Liver (tissue), 9 donors: ENCODE results near the gene CERS4. TPM values are rescaled to one million over a fixed set of nuclear protein-coding genes. Genes with fewer than 3 reads are reported as not detected.
"Not testable (repeated sequence)": the region's sequence is repeated elsewhere in the genome, so short reads cannot be mapped to it uniquely, and the experiment has no call there.

Experiments
- DNase-seq: peaks from one replicate; pipeline ENCODE4 v3.0.0-alpha.2; 2017; ENCODE audit warnings: low spot score
- H3K27ac ChIP-seq, 2 donors: one replicate each; pipeline ENCODE4 v1.7.0; 2013; ENCODE audit warnings: inconsistent platforms in 2 of 2, low read length in 2 of 2, control low read depth in 1 of 2, low read depth in 1 of 2, mild to moderate bottlenecking in 1 of 2
- H3K27me3 ChIP-seq, 4 donors: one replicate each; pipeline versions ENCODE4 v1.6.1 to v1.7.0; 2013; ENCODE audit warnings: low read length in 3 of 4, inconsistent platforms in 1 of 4, mild to moderate bottlenecking in 1 of 4, moderate library complexity in 1 of 4; ENCODE audit not compliant: control insufficient read depth in 4 of 4, insufficient read depth in 4 of 4
- H3K36me3 ChIP-seq, 4 donors: one replicate each; pipeline versions ENCODE4 v1.6.1 to v1.7.0; 2013; ENCODE audit warnings: low read length in 3 of 4, mild to moderate bottlenecking in 3 of 4, low read depth in 1 of 4, moderate library complexity in 1 of 4; ENCODE audit not compliant: control insufficient read depth in 4 of 4, insufficient read depth in 3 of 4
- H3K4me1 ChIP-seq, 4 donors: one replicate each; pipeline versions ENCODE4 v1.6.1 to v1.7.0; 2013; ENCODE audit warnings: low read length in 3 of 4, mild to moderate bottlenecking in 3 of 4, moderate library complexity in 1 of 4; ENCODE audit not compliant: control insufficient read depth in 4 of 4, insufficient read depth in 4 of 4
- H3K4me3 ChIP-seq, 3 donors: one replicate each; pipeline versions ENCODE4 v1.6.1 to v1.7.0; 2013; ENCODE audit warnings: low read length in 3 of 3, control low read depth in 1 of 3, low read depth in 1 of 3, mild to moderate bottlenecking in 1 of 3
- H3K9ac ChIP-seq, 2 donors: one replicate each; pipeline ENCODE4 v1.7.0; 2013; ENCODE audit warnings: low read length in 2 of 2, mild to moderate bottlenecking in 2 of 2, moderate library complexity in 2 of 2, control low read depth in 1 of 2, low read depth in 1 of 2
- H3K9me3 ChIP-seq, 4 donors: one replicate each; pipeline versions ENCODE4 v1.6.1 to v1.7.0; 2013; ENCODE audit warnings: low read length in 3 of 4; ENCODE audit not compliant: control insufficient read depth in 4 of 4
- CTCF ChIP-seq: fragments of 150-350 bp; IDR thresholded peaks from 2 replicates; pipeline ENCODE4 v1.5.1; 2017; ENCODE audit warnings: improper control_type of control experiment, low read depth, low read length; ENCODE audit not compliant: missing input control
- EGR1 ChIP-seq, 2 donors: IDR thresholded peaks; 2 replicates each; pipeline ENCODE4 v1.6.1; 2016 to 2018; ENCODE audit warnings: antibody characterized with exemption in 2 of 2, low read depth in 2 of 2
- FOXA1 ChIP-seq: IDR thresholded peaks from 2 replicates; pipeline ENCODE4 v1.6.1; 2016; ENCODE audit warnings: antibody characterized with exemption
- GABPA ChIP-seq, 2 donors: IDR thresholded peaks in 1 of 2; conservative IDR thresholded peaks in 1 of 2; 2 replicates each; pipeline ENCODE4 v1.6.1; 2016; ENCODE audit warnings: antibody characterized with exemption in 2 of 2, mild to moderate bottlenecking in 1 of 2, moderate library complexity in 1 of 2
- HNF4A ChIP-seq, 2 donors: conservative IDR thresholded peaks; 2 replicates each; pipeline ENCODE4 v1.6.1; 2016; ENCODE audit warnings: antibody characterized with exemption in 2 of 2, mild to moderate bottlenecking in 2 of 2
- HNF4G ChIP-seq: IDR thresholded peaks from 2 replicates; pipeline ENCODE4 v1.6.1; 2016; ENCODE audit warnings: antibody characterized with exemption
- JUND ChIP-seq, 2 donors: IDR thresholded peaks; 2 replicates each; pipeline ENCODE4 v1.6.1; 2016; ENCODE audit warnings: antibody characterized with exemption in 2 of 2
- RAD21 ChIP-seq, 2 donors: IDR thresholded peaks; 2 replicates each; pipeline ENCODE4 v1.6.1; 2016; ENCODE audit warnings: antibody characterized with exemption in 2 of 2, mild to moderate bottlenecking in 2 of 2
- RXRA ChIP-seq, 2 donors: IDR thresholded peaks; 2 replicates each; pipeline ENCODE4 v1.6.1; 2017 to 2018; ENCODE audit warnings: antibody characterized with exemption in 2 of 2, mild to moderate bottlenecking in 1 of 2
- SP1 ChIP-seq: IDR thresholded peaks from 2 replicates; pipeline ENCODE4 v1.6.1; 2018; ENCODE audit warnings: antibody characterized with exemption, mild to moderate bottlenecking
- TAF1 ChIP-seq: conservative IDR thresholded peaks from 2 replicates; pipeline ENCODE4 v1.6.1; 2016; ENCODE audit warnings: antibody characterized with exemption, mild to moderate bottlenecking
- YY1 ChIP-seq: IDR thresholded peaks from 2 replicates; pipeline ENCODE4 v1.6.1; 2016; ENCODE audit warnings: antibody characterized with exemption, mild to moderate bottlenecking
- WGBS: extraction: QIAGEN DNeasy Blood & Tissue Kit; methylation state at CpG from one replicate; pipeline ENCODE4 v1.1.7; 2013; 5-methylcytosine and 5-hydroxymethylcytosine counted together
- polyA plus RNA-seq, 2 donors: library from polyadenylated mRNA; stranded (reverse) in 1 of 2; unstranded in 1 of 2; fragments of 200-250 nt in 1 of 2; fragments of >200 nt in 1 of 2; fragmentation: Nextera tagmentation in 1 of 2; extraction: Ambion mirVana in 1 of 2; gene quantifications; one replicate each; pipeline versions ENCODE4 v1.2.1 to v1.2.3, GENCODE V29; 2013 to 2015
- total RNA-seq, 2 donors: library from RNA; depleted of rRNA; stranded (reverse); fragments of >200 nt; gene quantifications; one replicate each; pipeline ENCODE4 v1.2.3, GENCODE V29; 2014
- TF ChIP-seq, protein P1 (sequence below): IDR thresholded peaks from 2 replicates; pipeline ENCODE4 v1.6.1; 2016; ENCODE audit warnings: antibody characterized with exemption
- TF ChIP-seq, protein P2 (sequence below): IDR thresholded peaks from 2 replicates; pipeline ENCODE4 v1.6.1; 2016; ENCODE audit warnings: antibody characterized with exemption, mild to moderate bottlenecking
- TF ChIP-seq, protein P3 (sequence below): IDR thresholded peaks from 2 replicates; pipeline ENCODE4 v1.6.1; 2016; ENCODE audit warnings: antibody characterized with exemption
- TF ChIP-seq, protein P4 (sequence below): IDR thresholded peaks from 2 replicates; pipeline ENCODE4 v1.6.1; 2016; ENCODE audit warnings: antibody characterized with exemption
- donor health status: healthy.
- donor health status: healthy.
- donor health status: healthy.
- donor health status: healthy.
- donor health status: healthy.

CERS4 gene
- total and polyA plus RNA-seq, 4 donors, result 42.7 to 65.1 (median 56.4) TPM

GRCh38 chr19:8215783-8216182 is 6.6 kb downstream of the CERS4 start:
- no peak overlapping the region for H3K27ac ChIP-seq
- TF ChIP-seq GABPA (IDR thresholded peaks at IDR 0.05 in 1 of 2, conservative IDR thresholded peaks at IDR 0.05 in 1 of 2) (no peak), FOXA1 (no peak), RXRA (IDR thresholded peaks at IDR 0.05) (no peak), SP1 (no peak), CTCF (no peak), EGR1 (IDR thresholded peaks at IDR 0.05; ENCODE audit: low read depth in 2 of 2) (no peak), HNF4A (conservative IDR thresholded peaks at IDR 0.05) (no peak), TAF1 (no peak), YY1 (no peak), HNF4G (no peak), JUND (IDR thresholded peaks at IDR 0.05) (no peak)
- TF ChIP-seq, protein P1, sequence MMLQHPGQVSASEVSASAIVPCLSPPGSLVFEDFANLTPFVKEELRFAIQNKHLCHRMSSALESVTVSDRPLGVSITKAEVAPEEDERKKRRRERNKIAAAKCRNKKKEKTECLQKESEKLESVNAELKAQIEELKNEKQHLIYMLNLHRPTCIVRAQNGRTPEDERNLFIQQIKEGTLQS, result no peak
- TF ChIP-seq, protein P2, sequence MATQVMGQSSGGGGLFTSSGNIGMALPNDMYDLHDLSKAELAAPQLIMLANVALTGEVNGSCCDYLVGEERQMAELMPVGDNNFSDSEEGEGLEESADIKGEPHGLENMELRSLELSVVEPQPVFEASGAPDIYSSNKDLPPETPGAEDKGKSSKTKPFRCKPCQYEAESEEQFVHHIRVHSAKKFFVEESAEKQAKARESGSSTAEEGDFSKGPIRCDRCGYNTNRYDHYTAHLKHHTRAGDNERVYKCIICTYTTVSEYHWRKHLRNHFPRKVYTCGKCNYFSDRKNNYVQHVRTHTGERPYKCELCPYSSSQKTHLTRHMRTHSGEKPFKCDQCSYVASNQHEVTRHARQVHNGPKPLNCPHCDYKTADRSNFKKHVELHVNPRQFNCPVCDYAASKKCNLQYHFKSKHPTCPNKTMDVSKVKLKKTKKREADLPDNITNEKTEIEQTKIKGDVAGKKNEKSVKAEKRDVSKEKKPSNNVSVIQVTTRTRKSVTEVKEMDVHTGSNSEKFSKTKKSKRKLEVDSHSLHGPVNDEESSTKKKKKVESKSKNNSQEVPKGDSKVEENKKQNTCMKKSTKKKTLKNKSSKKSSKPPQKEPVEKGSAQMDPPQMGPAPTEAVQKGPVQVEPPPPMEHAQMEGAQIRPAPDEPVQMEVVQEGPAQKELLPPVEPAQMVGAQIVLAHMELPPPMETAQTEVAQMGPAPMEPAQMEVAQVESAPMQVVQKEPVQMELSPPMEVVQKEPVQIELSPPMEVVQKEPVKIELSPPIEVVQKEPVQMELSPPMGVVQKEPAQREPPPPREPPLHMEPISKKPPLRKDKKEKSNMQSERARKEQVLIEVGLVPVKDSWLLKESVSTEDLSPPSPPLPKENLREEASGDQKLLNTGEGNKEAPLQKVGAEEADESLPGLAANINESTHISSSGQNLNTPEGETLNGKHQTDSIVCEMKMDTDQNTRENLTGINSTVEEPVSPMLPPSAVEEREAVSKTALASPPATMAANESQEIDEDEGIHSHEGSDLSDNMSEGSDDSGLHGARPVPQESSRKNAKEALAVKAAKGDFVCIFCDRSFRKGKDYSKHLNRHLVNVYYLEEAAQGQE, result no peak
- TF ChIP-seq, protein P3, sequence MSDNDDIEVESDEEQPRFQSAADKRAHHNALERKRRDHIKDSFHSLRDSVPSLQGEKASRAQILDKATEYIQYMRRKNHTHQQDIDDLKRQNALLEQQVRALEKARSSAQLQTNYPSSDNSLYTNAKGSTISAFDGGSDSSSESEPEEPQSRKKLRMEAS, result no peak
- TF ChIP-seq, protein P4, sequence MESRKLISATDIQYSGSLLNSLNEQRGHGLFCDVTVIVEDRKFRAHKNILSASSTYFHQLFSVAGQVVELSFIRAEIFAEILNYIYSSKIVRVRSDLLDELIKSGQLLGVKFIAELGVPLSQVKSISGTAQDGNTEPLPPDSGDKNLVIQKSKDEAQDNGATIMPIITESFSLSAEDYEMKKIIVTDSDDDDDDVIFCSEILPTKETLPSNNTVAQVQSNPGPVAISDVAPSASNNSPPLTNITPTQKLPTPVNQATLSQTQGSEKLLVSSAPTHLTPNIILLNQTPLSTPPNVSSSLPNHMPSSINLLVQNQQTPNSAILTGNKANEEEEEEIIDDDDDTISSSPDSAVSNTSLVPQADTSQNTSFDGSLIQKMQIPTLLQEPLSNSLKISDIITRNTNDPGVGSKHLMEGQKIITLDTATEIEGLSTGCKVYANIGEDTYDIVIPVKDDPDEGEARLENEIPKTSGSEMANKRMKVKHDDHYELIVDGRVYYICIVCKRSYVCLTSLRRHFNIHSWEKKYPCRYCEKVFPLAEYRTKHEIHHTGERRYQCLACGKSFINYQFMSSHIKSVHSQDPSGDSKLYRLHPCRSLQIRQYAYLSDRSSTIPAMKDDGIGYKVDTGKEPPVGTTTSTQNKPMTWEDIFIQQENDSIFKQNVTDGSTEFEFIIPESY, result no peak
- no peak overlapping the region for H3K9ac ChIP-seq
- H3K4me1 ChIP-seq, result peaks cover 4 to 30% (median 16%) of the 10 kb centered on the region in 4 donors
- H3K9me3 ChIP-seq, result no peaks in the 10 kb centered on the region
- WGBS, result 91% methylated on average over 4 of the region's 4 CpGs
- no peak for DNase-seq
- H3K27me3 ChIP-seq, result no peaks in the 10 kb centered on the region
- H3K4me3 ChIP-seq, result no peak overlapping the region
- H3K36me3 ChIP-seq, result peaks cover 0 to 4% (median 2%) of the 10 kb centered on the region in 4 donors

GRCh38 chr19:8216357-8216756 is 7.2 kb downstream of the CERS4 start:
- WGBS, result 47% methylated on average over 2 of the region's 2 CpGs
- H3K27me3 ChIP-seq, result no peaks in the 10 kb centered on the region
- TF ChIP-seq, protein P2, result no peak
- TF ChIP-seq, protein P1, result no peak
- TF ChIP-seq HNF4A (conservative IDR thresholded peaks at IDR 0.05) (no peak), YY1 (no peak), RAD21 (IDR thresholded peaks at IDR 0.05) (no peak), TAF1 (no peak), JUND (IDR thresholded peaks at IDR 0.05) (no peak), FOXA1 (no peak)
- no peak overlapping the region for H3K4me3 ChIP-seq
- peaks cover 0 to 4% (median 2%) of the 10 kb centered on the region in 4 donors for H3K36me3 ChIP-seq
- no peak overlapping the region for H3K9ac ChIP-seq
- no peaks in the 10 kb centered on the region for H3K9me3 ChIP-seq
- H3K27ac ChIP-seq, result no peak overlapping the region
- H3K4me1 ChIP-seq, result peaks cover 0 to 29% (median 14%) of the 10 kb centered on the region in 4 donors
- no peak for DNase-seq

- DNase-seq, H3K4me3 ChIP-seq, H3K27ac ChIP-seq, H3K27me3 ChIP-seq, H3K36me3 ChIP-seq, H3K9me3 ChIP-seq, H3K9ac ChIP-seq: not testable (repeated sequence)
- 94% methylated on average over 7 of the region's 7 CpGs for WGBS
- peaks cover 0 to 19% (median 10%) of the 10 kb centered on the region in 4 donors for H3K4me1 ChIP-seq
Measured at GRCh38 chr19:8218127-8218526, 9.0 kb downstream of the CERS4 start.
